GM18526 (cell line): ENCODE measurements around the gene ZNF335.

ENCODE experiments used
- POLR2A ChIP-seq: IDR thresholded peaks from 3 replicates; pipeline ENCODE4 v1.6.1; 2011; ENCODE audit not compliant: insufficient read length; ENCODE audit errors: extremely low read depth

The ZNF335 gene

DNA sequence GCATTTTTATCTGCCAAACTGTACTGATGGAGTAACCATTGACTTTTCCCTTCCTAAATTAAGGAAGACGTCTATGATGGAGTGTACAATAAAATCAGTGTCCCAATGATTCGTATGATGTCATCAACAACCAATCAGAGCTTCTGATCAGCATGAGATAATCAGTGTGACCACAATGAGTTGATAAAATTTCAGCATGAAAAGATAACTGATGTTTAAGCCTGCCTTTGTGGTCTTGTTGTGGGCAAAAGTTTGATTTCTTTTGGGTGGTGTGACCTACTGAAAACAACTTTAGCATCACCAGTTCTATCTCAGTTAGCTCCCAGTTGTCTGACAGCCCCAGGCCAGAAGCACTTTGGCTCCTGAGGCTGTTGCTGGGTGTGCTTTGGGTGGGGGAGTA lies 34.2 kb downstream of the ZNF335 start:
- no peak for TF ChIP-seq POLR2A

DNA sequence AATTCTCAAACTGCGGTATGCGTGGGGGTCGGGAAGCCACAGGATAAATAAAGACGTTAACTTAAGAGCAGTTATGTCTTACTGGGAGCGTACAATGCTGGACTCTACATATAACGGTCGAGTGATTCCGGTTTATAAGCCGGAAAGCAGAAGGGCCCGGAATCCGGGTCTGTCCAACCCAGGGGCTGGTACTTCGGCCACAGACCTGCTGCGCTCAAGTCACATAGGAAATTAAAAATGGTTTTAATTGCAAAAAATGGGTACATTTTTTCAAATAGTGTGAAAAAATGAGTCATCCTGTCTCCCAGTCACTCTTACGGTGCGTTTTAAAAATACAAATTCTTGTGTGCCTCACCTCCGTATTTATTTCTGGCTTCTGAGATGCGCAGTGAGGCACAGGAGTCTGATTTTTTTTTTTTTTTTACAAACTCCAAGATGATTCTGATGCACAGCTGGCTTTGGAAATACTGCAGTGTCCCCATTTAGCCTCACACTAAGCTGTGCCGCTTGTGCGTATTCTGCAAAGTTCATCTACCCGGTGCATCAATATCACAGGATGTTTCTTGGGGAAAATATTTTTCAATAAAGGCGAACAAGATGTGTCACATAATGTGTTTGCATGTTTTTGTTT lies 36.5 kb downstream of the ZNF335 start:
- no peak for TF ChIP-seq POLR2A

DNA sequence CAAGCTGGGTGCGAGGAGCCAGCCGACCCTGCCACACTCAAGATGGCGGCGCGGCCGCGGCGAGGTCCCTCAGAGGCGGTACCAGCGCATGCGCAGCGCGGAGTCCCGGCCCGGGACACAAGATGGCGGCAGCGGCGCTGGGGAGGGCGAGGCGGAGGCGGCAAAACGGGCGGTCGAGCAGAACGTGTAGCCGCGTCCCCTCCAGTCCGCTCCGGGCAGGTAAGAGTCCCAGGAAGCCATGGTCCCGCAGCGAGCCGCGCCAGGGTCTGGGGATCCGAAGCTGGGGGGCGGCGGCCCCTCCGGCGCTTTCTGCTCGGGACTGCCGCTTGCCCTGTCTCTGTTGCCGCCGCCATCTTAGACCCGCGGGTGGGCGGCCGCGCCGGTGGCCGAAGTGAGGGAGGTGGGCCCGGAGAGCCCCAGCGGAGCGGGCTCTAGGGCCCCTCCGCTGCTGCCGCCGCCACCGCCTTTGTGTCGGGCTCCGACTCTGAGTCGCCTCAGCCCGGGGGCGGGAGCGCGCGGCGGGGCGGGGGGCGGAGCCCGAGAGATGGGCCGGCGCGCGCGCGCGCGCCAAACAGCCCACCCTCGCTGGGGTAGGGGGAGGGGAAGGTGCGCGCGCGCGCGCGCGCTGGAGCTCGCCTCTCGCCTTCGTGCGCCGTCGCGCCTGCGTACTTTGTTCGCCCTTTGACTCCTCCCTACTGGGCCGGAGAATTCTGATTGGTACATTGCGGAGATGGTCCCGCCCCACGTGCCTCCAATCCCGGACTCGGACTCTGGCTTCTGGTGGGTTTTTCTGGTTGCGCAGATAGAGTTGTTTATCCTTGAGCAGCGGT lies 37.2 kb downstream of the ZNF335 start, which contains the start of gene PCIF1:
Gene PCIF1 (plus strand): TSS at position 98 of the 830 bp plus-strand sequence. CDS start 4,317 bp downstream, outside the sequence.
- TF ChIP-seq POLR2A: peak; percentile 92

DNA sequence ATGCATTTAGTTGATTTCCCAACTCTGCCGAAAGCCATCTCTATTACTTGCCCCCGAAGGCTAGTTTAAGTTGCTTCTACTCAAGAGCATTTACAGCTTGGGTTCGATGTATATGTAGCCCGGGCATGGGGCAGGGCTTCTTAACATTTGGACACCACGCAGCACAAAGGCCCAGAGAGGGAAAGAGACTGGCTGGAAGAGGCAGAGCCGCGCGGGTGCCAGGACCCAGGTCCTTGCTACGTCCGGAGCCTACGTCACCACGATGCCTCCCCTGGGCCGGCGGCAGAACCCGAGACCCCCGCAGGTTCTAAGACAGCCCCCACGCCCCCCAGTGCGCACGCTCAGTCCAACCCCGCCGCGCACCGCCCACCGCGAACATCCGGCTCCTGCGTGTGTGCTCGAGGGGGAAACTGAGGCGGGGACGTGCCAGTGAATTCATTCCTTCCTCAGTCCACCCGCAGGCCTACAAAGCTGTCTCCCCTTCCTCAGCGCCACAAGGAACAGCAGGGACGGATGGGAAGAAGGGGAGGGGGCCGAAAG lies 37.9 kb downstream of the ZNF335 start:
- no peak for TF ChIP-seq POLR2A

DNA sequence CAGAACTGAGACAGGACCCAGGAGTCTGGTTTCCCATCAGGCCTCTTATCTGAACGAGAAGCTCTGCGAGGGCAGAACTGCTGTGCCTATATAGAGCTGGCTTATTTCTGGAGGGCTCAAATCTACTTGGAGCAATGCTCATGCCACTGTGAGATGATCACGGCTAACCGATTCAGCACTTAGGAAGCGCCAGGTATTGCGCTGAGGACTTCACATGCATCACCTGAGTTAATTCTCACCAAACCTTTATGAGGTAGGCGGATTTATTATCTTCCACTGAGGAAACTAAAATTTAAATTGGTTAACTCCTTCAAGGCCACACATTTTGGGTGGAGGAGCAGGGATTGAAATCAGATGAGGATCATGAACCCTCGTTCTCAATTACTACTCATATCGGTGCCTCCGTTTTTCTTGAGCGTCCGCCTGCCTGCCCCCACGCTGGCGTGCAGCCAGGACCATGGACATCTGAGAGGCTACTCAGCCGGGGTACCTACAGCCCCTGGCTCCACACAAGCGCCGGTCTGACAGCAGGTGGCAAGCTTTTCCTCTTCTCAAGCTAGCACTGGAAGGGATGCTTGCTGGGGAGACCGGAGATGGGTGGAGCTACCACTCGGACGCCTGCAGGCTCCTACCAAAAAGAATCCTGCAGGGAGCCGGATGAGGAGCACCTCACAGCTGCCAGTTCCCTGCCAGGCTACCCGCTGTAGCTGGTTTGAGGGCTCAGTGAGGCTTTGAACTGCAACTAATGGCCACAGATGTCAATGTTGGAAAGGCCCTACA lies 38.5 kb downstream of the ZNF335 start:
- TF ChIP-seq POLR2A: no peak

DNA sequence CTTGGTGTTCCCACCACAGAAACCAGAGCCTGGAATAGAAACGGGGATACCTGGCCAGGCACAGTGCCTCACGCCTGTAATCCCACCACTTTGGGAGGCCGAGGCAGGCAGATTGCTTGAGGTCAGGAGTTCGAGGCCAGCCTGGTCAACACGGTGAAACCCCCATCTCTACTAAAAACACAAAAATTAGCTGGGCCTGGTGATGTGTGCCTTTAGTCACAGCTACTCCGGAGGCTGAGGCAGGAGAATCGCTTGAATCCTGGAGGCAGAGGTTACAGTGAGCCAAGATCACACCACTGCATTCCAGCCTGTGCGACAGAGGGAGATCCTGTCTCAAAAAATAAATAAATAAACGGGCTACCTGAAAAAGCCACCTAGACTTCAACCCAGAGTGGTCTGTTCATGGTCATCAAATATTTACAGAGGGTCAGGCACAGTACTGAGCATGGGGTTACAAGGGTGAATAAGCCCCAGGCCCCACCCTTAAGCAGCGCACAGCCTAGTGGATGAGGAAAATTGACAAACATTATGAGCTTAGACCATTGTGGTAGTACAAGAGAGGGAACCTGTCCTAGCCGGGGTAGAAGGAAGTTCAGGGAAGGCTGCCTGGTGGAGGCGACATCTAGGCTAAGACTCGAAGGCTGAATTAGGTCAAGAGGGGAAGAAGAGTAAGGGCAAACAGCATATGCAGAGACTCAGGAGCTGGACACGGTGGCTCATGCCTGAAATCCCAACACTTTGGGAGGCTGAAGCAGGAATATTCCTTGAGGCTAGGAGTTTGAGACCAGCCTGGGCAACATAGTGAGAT lies 44.7 kb downstream of the ZNF335 start:
- no peak for TF ChIP-seq POLR2A

DNA sequence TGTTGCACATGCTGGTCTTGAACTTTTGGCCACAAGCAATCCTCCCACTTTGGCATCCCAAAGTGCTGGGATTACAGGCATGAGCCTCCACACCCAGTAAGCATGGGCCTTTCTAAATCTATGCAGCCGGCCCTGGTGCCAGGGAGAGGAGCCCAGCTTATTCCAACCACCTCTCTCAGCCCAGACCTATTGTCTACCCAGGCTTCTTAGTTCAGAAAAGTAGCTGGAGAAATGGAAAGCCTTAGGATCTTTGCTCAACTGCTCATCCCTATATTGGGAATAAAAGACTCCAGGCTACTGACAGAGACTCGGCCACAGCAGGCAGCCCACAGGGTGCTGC lies 45.3 kb downstream of the ZNF335 start:
- TF ChIP-seq POLR2A: no peak

DNA sequence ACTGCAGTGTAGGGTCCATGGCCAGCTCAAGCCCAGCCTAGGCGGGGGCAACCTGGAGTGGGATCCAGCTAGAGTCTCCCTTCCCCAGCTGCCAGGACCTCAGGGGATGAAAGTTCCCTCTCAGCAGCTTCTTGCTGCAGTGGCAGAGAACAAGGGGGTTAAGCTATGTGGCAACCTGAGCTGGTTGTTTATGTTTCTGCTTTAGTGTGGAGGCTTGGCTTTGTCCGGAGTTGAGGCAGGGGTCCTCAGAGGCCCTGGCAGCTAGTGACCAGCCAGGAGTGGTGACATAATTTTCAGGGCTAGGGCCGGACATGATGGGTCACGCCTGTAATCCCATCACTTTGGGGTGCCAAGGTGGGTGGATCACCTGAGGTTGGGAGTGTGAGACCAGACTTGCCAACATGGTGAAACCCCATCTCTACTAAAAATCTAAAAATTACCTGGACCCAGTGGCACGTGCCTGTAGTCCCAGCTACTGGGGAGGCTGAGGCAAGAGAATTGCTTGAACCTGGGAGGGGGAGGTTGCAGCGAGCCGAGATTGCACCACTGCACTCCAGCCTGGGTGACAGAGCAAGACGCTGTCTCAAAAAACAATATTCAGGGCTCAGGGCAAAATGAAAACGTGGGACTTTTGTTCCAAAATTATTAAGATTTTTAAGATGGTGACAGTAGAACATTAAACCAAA lies 46.0 kb downstream of the ZNF335 start:
- TF ChIP-seq POLR2A: no peak

DNA sequence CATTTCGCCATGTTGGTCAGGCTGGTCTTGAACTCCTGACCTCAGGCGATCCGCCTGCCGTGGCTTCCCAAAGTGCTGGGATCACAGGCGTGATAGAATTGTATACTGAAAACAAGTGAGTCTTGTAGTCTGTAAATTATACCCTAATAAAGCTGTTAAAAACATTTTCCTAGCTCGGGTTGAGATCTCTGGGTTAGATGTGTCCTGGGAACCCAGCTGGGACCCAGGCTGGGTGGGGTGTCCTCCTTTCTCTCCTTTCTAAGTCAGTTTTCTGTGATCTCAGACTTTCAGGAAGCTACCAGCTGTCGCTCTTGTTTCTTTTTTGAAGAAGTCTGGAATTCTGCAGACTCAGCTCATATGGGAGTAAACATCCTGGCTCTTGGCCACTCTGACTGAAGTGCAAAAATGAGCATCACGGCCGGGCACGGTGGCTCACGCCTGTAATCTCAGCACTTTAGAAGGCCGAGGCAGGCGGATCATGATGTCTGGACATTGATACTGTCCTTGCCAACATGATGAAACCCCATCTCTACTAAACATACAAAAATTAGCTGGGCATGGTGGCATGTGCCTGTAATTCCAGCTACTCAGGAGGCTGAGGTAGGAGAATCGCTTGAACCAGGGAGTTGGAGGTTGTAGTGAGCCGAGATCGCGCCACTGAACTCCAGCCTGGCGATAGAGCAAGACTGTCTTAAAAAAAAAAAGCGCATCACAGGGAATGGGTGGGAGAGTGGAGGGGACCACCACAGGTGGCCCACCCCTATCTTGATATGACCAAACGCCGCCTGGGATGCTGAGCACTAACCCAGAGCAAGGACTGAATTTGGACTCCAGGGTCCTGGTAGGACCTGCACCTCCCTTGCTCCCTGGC lies 47.4 kb downstream of the ZNF335 start:
- no peak for TF ChIP-seq POLR2A

DNA sequence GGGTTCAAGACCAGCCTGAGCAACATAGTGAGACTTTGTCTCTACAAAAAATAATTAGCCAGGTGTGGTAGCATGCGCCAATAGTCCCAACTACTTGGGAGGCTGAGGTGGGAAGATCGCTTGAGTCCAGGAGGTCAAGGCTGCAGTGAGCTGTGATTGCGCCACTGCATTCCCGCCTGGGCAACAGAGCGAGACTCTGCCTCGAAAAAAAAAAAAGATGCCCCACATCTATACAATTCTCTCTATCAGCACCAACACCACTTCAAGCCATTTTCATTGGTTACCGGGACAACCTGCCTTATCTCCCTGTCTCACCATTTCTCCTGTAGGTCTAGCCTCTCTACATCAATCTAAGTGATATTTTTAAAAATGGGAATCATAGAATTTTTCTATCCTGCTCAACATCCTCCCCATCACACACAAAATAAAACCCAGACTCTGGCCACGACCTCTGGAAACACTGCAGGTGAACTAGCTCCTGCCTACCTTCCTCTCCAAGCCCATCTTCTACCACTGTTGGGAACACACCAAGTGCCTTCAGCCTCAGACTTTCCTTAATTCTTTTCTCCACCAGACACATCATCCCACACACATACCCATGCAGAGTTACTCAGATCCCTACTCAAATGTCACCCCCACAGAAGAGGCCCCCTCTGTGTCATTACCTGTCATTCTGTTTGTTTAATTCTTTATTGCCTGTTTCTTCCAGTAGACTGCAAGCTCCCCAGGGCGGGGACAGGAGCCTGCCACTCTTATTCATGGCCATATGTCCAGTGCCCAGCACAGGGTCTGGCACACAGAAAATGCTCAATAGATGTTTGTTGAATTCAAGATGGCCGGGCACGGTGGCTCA lies 50.4 kb downstream of the ZNF335 start:
- no peak for TF ChIP-seq POLR2A

DNA sequence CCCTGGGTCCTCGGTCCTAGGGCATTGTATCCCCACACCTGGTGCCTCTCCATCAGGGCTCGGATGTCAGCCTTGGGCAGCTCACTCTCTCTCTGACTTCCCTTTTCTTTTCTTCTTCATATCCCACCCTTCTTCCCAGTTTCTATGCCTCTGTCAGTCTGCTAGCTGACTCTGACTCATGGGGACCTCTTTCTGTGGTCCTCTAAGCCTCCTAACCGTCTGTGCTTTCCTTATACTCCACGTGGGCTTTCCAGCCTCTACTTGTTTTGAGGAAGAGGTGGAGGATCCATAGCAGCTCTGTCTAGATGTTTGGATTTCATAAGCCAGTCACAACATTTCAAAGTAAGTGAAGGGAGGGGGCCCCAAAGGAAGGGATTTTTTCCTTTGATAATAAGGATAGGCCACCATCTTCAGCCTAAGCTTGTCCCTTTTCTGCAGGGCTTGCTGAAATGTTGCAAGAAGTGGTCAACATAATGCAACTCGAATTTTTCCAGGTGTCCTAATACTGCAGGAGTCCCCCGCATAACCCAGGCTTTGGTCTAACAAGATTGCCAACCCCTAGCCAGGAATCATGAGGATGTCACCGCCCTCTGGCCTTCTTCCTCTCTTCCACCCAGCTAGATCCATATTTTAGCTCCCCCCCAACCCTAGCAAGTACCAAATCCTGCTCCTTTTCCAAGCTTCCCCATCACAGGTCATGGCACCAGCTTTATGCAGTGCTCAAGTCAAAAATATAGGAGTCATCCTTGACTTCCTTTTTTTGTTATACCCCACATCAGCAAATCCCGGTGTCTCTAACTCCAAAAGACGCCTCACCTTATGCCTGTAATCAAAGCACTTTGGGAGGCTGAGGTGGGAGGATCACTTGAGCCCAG lies 51.3 kb downstream of the ZNF335 start:
- no peak for TF ChIP-seq POLR2A

DNA sequence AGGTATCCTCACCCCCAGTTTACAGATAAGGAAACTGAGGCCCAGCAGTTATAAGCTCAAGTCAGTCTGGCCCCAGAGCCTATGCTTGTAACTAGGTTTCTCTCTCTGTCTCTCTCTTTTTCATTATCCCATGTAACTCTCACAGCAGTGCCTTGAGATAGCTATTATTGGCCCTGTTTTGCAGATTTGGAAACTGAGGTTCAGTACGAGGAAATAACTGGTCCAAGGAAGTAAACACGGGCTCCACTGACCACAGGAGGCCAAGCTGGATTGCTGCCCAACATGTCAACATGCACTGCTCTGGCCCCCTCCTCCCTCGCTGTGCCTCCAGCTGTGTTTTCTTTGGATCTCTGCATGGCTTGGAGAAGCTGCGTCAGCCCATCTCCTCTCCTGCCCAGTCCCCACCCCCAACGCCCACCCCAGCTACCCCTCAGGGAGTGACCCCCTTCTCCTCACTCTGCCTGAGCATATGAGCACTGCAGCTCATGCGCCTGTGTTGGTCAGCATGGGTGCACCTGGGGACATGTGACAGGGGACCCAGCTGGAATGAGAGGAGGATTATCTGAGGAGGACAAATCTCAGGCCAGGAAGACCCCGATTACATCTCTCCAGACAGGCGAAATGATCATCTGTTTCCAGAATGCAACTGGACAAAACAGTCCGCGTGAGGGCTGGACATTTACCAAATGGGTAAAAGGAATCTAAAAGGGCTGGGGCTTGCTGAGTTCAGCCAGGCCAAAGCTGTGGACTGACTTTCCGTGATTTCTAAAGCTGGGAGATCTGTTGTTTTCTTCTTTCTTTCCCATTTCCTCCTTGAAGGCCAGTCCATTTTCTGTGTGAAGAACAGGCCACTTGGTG lies 52.2 kb downstream of the ZNF335 start:
- no peak for TF ChIP-seq POLR2A
